NB4 (cell line): ENCODE measurements around the gene CPVL.

Experiments used
- CTCF ChIP-seq: IDR thresholded peaks from one replicate; pipeline ENCODE4 v1.5.1; 2012; ENCODE audit warnings: low read depth, low read length
- POLR2A ChIP-seq: IDR thresholded peaks from 2 replicates; pipeline ENCODE4 v1.6.1; 2011; ENCODE audit warnings: mild to moderate bottlenecking; ENCODE audit not compliant: insufficient read length; ENCODE audit errors: extremely low read depth

- TF ChIP-seq CTCF (no peak), POLR2A (no peak)
These were observed 153.5 kb downstream of the CPVL start for GRCh38 chr7:28992798-28993197.
